HepG2 (cell line): ENCODE measurements around the gene ZBTB7C. TPM values are rescaled to one million over a fixed set of nuclear protein-coding genes. Genes with fewer than 3 reads are reported as not detected.

Source experiments
- ARNT ChIP-seq: fragments of 450-650 bp; IDR thresholded peaks from 2 replicates; pipeline ENCODE4 v1.6.1; 2017
- HIVEP1 ChIP-seq: sonication (generic); formaldehyde crosslinking; IDR thresholded peaks from 2 replicates; pipeline ENCODE4 v1.4.0; 2020; ENCODE audit warnings: mild to moderate bottlenecking, missing genetic modification reagents
- KLF9 ChIP-seq: IDR thresholded peaks from 2 replicates; pipeline ENCODE4 v1.6.1; 2016; ENCODE audit warnings: low read depth
- MXI1 ChIP-seq: IDR thresholded peaks from 3 replicates; pipeline ENCODE4 v1.6.1; 2012; ENCODE audit warnings: low read depth, low read length, inconsistent platforms, borderline replicate concordance
- ZNF407 ChIP-seq: sonication (generic); formaldehyde crosslinking; IDR thresholded peaks from one replicate; pipeline ENCODE4 v1.5.1; 2020; ENCODE audit warnings: mild to moderate bottlenecking, missing genetic modification reagents; ENCODE audit errors: not compliant biosample characterization
- ZNF44 ChIP-seq: sonication (generic); formaldehyde crosslinking; IDR thresholded peaks from 2 replicates; pipeline ENCODE4 v1.5.1; 2020; ENCODE audit warnings: mild to moderate bottlenecking, missing genetic modification reagents
- polyA plus RNA-seq, 8 experiments: library from polyadenylated mRNA; depleted of rRNA in 3 of 8; stranded (reverse) in 7 of 8; unstranded in 1 of 8; fragments of >200 nt; fragmentation: Illumina TruSeq in 4 of 8; extraction: Trizol in 4 of 8; gene quantifications; 2 replicates each; pipeline versions ENCODE4 v1.2.1 to v1.2.3, GENCODE V29; 2011 to 2016; ENCODE audit warnings: low read depth in 4 of 8, missing spikeins in 1 of 8, mixed read lengths in 1 of 8; ENCODE audit not compliant: insufficient read depth in 1 of 8
- total RNA-seq, 5 experiments: library from RNA; depleted of rRNA; stranded (reverse); fragments of >200 nt; fragmentation: Illumina TruSeq; extraction: Trizol; gene quantifications; 2 replicates each; pipeline ENCODE4 v1.2.3, GENCODE V29; 2016; ENCODE audit warnings: low read depth in 1 of 5
- TF ChIP-seq, protein P1 (sequence below): sonication (generic); formaldehyde crosslinking; conservative IDR thresholded peaks from 2 replicates; pipeline ENCODE4 v1.4.0; 2020; ENCODE audit warnings: missing genetic modification reagents

ZBTB7C gene
- total and polyA plus RNA-seq, 2 of the 13 experiments (the other 11 are each of a cell fraction or from before 2014, with no cell fraction given): 0.01 to 0.04 TPM

GRCh38 chr18:48111587-48111986 lies 297.6 kb downstream of the ZBTB7C start (continued):
- TF ChIP-seq ZNF407 (CRISPR knock-in tag) (no peak), ARNT (no peak), KLF9 (CRISPR knock-in tag) (no peak), HIVEP1 (no peak), ZNF44 (no peak), MXI1 (no peak)
- TF ChIP-seq, protein P1, sequence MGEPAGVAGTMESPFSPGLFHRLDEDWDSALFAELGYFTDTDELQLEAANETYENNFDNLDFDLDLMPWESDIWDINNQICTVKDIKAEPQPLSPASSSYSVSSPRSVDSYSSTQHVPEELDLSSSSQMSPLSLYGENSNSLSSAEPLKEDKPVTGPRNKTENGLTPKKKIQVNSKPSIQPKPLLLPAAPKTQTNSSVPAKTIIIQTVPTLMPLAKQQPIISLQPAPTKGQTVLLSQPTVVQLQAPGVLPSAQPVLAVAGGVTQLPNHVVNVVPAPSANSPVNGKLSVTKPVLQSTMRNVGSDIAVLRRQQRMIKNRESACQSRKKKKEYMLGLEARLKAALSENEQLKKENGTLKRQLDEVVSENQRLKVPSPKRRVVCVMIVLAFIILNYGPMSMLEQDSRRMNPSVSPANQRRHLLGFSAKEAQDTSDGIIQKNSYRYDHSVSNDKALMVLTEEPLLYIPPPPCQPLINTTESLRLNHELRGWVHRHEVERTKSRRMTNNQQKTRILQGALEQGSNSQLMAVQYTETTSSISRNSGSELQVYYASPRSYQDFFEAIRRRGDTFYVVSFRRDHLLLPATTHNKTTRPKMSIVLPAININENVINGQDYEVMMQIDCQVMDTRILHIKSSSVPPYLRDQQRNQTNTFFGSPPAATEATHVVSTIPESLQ (CRISPR knock-in tag): no peak
- TF ChIP-seq, all 625 proteins: peak for 0
